Heart left ventricle (tissue), 16 donors: ENCODE results near the gene ATF7. TPM values are rescaled to one million over a fixed set of nuclear protein-coding genes. Genes with fewer than 3 reads are reported as not detected.

Source experiments
- ATAC-seq, 4 donors: fragments of 200-7000 bp; cut with Tn5 transposase; one replicate each; pipeline ENCODE4 v1.9.1; 2020 to 2022; ENCODE audit warnings: moderate library complexity in 4 of 4, mild to moderate bottlenecking in 3 of 4, moderate number of reproducible peaks in 1 of 4
- DNase-seq, 5 donors: peaks; one replicate each; pipeline ENCODE4 v3.0.0-alpha.2; 2020
- H3K27ac ChIP-seq, 12 donors: fragments of 200-600 bp; sonication (generic) in 4 of 12; one replicate each; pipeline versions ENCODE4 v1.5.0 to v1.8.0; 2016 to 2022; ENCODE audit warnings: mild to moderate bottlenecking in 2 of 12
- H3K27me3 ChIP-seq, 9 donors: fragments of 200-600 bp; sonication (generic) in 2 of 9; one replicate each; pipeline versions ENCODE4 v1.5.1 to v1.8.0; 2016 to 2022; ENCODE audit warnings: mild to moderate bottlenecking in 3 of 9
- H3K36me3 ChIP-seq, 9 donors: fragments of 200-600 bp; sonication (generic) in 2 of 9; one replicate each; pipeline versions ENCODE4 v1.5.0 to v1.8.0; 2018 to 2022; ENCODE audit warnings: mild to moderate bottlenecking in 2 of 9
- H3K4me1 ChIP-seq, 12 donors: fragments of 200-600 bp; sonication (generic) in 4 of 12; one replicate each; pipeline versions ENCODE4 v1.5.0 to v1.8.0; 2016 to 2022; ENCODE audit warnings: mild to moderate bottlenecking in 3 of 12
- H3K4me3 ChIP-seq, 12 donors: fragments of 200-600 bp; sonication (generic) in 4 of 12; one replicate each; pipeline versions ENCODE4 v1.5.0 to v1.8.0; 2017 to 2022; ENCODE audit warnings: mild to moderate bottlenecking in 9 of 12, moderate library complexity in 4 of 12
- H3K9me3 ChIP-seq, 12 donors: fragments of 200-600 bp; sonication (generic) in 4 of 12; one replicate each; pipeline versions ENCODE4 v1.5.0 to v1.8.0; 2016 to 2022; ENCODE audit warnings: mild to moderate bottlenecking in 1 of 12
- POLR2A ChIP-seq, 2 donors: fragments of 450-650 bp; IDR thresholded peaks; one replicate each; pipeline ENCODE4 v1.6.1; 2017; ENCODE audit warnings: antibody characterized with exemption in 2 of 2, mild to moderate bottlenecking in 2 of 2, moderate library complexity in 2 of 2
- WGBS, 4 donors: extraction: QIAGEN DNeasy Blood & Tissue Kit in 2 of 4; methylation state at CpG; one replicate each; pipeline versions ENCODE4 v1.1.5 to v1.1.7; 2013 to 2018; 5-methylcytosine and 5-hydroxymethylcytosine counted together
- intact Hi-C, 10 donors: fragments of 100-400 bp; cut with DNase I; formaldehyde crosslinking; loops; one replicate each; pipeline versions ENCODE4 v1.11.1 to v1.14.2; 2022
- polyA plus RNA-seq, 2 donors: library from polyadenylated mRNA; stranded (reverse); fragments of 200-250 nt; gene quantifications; one replicate each; pipeline ENCODE4 v1.2.3, GENCODE V29; 2013
- total RNA-seq, 9 donors: library from RNA; depleted of rRNA in 2 of 9; stranded (reverse); fragments of >200 nt in 2 of 9; fragmentation: NEBNext Ultra II Directional in 3 of 9; extraction: Animal tissue kit (Norgen Biotek cat#: 25700) in 3 of 9; gene quantifications; one replicate each; pipeline versions ENCODE4 v1.1.0 to v1.2.4, GENCODE V29; 2016 to 2023
- TF ChIP-seq, protein P1 (sequence below), 12 donors: fragments of 200-600 bp; sonication (generic) in 4 of 12; IDR thresholded peaks; one replicate each; pipeline versions ENCODE4 v1.5.0 to v1.8.0; 2018 to 2022; ENCODE audit warnings: antibody characterized with exemption in 12 of 12, mild to moderate bottlenecking in 5 of 12
- donor health status: ischemic (EF 13 %, LVEDD 7.1; RV severe dilation, severe dysfunction).
- donor health status: healthy with polysubstance abuse.
- donor health status: DM: no; HTN: yes; CAD: no.
- donor health status: DM: no; HTN: no; CAD: no.
- donor health status: ischemic (EF 25% LVEDD 6.9; RV normal size, moderate dysfunction).
- donor health status: ischemic (EF 25% LVEDD 5.7; RV mildly dilated, moderate dysfunction).
- donor health status: healthy.
- donor health status: DM: yes; HTN: yes; CAD: no.
- donor health status: ischemic (EF 35%, LVEDD 5.7; RV mildly dilated, moderate dysfunction).
- donor health status: nonischemic (EF 11% LVEDD 7.7; RV severe dilation, severe dysfunction).
- donor health status: DM: yes; HTN: yes; CAD: no.
- donor health status: PGD.
- donor health status: ischemic (EF 29% LVEDD 5.4; RV normal size, mild dysfunction).
- donor health status: nonischemic (EF 23%, LVEDD 6.1; RV moderate dilation, normal function).

Gene ATF7
- total and polyA plus RNA-seq, 11 donors: 20.0 to 43.2 (median 31.8) TPM

DNA sequence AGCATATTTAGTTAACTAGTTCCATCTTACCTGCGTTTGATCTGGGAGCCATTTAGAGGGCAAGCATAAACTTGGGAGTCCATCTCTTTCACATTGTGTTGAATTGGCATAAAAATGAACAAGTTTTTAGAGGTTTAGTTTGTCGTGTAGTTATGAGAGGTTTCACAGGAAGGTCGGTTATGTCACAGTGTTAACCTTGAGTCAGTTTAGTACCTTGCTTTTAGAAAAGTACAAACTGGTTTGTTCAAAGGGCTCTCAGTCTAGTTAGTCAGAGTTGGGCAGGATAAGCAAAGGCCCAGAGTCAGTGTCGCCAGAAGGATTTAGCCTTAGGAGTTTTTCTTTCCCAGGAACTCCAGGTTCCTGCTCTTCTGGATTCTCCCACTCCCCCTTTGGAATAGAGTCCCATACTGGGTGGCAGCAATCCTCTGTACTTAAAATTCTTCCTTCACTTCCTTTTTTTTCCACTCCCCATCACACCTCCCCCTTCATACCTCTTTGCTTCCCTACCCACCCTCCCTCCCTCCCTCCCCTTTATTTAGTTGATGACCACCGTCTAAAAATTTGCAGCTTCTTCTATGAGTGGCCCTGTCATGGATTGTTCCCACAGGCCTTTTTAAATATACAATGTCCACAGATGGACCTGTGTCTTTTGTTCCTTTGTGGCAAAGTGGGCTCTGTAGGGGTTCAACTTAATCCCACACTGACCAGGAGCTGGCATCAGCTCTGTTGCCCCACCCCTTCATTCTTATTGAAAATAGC, 162.2 kb downstream of the ATF7 start:
- H3K4me1 ChIP-seq: peaks cover 2 to 84% (median 57%) of the 10 kb centered on the region in 12 donors
- WGBS, 4 donors: 33 to 45% (median 38%) methylated on average over 5 of the region's 5 CpGs

GRCh38 chr12:53462935-53463334, 163.2 kb downstream of the ATF7 start:
- no peaks in the 10 kb centered on the region for H3K9me3 ChIP-seq
- DNase-seq (no peak), ATAC-seq (no peak)
- intact Hi-C loops: loop anchor here in 1 of 10 donors (5.0 kb wide), 1 partner anchor 34 kb away; the partner anchor contains the start of gene MAP3K12
- H3K36me3 ChIP-seq: peaks cover 8 to 100% (median 100%) of the 10 kb centered on the region in 9 donors
- 51 to 62% (median 57%) methylated on average over 3 of the region's 3 CpGs for WGBS, 4 donors
- H3K4me1 ChIP-seq: peaks cover 2 to 81% (median 56%) of the 10 kb centered on the region in 12 donors
- peak overlapping the region in 9 of 12 donors; percentile 8 to 75 (median 44) for H3K27ac ChIP-seq
- TF ChIP-seq POLR2A (IDR thresholded peaks at IDR 0.05): no peak
- TF ChIP-seq, protein P1, sequence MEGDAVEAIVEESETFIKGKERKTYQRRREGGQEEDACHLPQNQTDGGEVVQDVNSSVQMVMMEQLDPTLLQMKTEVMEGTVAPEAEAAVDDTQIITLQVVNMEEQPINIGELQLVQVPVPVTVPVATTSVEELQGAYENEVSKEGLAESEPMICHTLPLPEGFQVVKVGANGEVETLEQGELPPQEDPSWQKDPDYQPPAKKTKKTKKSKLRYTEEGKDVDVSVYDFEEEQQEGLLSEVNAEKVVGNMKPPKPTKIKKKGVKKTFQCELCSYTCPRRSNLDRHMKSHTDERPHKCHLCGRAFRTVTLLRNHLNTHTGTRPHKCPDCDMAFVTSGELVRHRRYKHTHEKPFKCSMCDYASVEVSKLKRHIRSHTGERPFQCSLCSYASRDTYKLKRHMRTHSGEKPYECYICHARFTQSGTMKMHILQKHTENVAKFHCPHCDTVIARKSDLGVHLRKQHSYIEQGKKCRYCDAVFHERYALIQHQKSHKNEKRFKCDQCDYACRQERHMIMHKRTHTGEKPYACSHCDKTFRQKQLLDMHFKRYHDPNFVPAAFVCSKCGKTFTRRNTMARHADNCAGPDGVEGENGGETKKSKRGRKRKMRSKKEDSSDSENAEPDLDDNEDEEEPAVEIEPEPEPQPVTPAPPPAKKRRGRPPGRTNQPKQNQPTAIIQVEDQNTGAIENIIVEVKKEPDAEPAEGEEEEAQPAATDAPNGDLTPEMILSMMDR (IDR thresholded peaks at IDR 0.05): no peak
- H3K4me3 ChIP-seq: no peak overlapping the region
- no peaks in the 10 kb centered on the region for H3K27me3 ChIP-seq

More for the DNA sequence above, 162.2 kb downstream of the ATF7 start:
- ATAC-seq: no peak
- Histone ChIP-seq H3K36me3 (peaks cover 8 to 100% (median 100%) of the 10 kb centered on the region in 9 donors), H3K27me3 (no peaks in the 10 kb centered on the region), H3K27ac (peak overlapping the region in 9 of 12 donors; percentile 16 to 75 (median 46)), H3K4me3 (no peak overlapping the region), H3K9me3 (no peaks in the 10 kb centered on the region)
- no peak for DNase-seq
- no peak for TF ChIP-seq POLR2A (IDR thresholded peaks at IDR 0.05)
- TF ChIP-seq, protein P1 (IDR thresholded peaks at IDR 0.05): no peak
- intact Hi-C loops: loop anchor here in 1 of 10 donors (5.0 kb wide), 1 partner anchor 33 kb away; the partner anchor contains the start of gene MAP3K12

GRCh38 chr12:53461591-53461990, 164.6 kb downstream of the ATF7 start:
- ATAC-seq: no peak
- H3K36me3 ChIP-seq: peaks cover 8 to 100% (median 100%) of the 10 kb centered on the region in 9 donors
- intact Hi-C loops: loop anchor here in 2 of 10 donors (1.0 to 5.0 kb wide), 2 partner anchors 8 to 36 kb away; partner anchors contain the start of gene MAP3K12 (in 1 of the 2)
- DNase-seq: no peak
- no peaks in the 10 kb centered on the region for H3K9me3 ChIP-seq
- H3K4me1 ChIP-seq: peaks cover 2 to 81% (median 50%) of the 10 kb centered on the region in 12 donors
- H3K27me3 ChIP-seq: no peaks in the 10 kb centered on the region
- peak overlapping the region in 2 of 12 donors; percentile 1 to 2 for H3K4me3 ChIP-seq
- peak overlapping the region in 10 of 12 donors; percentile 23 to 75 (median 53) for H3K27ac ChIP-seq
- WGBS, 4 donors: 61 to 64% (median 63%) methylated on average over 8 of the region's 8 CpGs
- TF ChIP-seq, protein P1 (IDR thresholded peaks at IDR 0.05): no peak
- TF ChIP-seq POLR2A (IDR thresholded peaks at IDR 0.05): no peak

DNA sequence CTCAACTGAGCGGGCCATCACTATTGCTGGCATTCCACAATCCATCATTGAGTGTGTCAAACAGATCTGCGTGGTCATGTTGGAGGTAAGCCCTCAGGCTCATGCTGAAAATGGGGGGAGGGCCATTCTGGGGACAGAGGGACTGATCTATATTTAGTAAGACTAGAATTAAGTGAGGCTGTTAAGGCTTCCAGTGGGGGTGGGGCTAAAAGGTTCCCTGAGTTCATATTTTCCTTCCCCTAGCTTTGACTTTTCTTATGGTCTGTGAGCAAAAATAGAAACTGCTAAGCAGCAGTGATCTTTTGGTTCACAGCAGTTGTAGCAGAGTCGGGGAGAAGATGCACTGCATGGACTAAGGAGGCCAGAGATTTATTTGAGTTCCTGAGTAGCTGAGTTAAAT, 165.1 kb downstream of the ATF7 start:
- peak overlapping the region in 11 of 12 donors; percentile 23 to 75 (median 60) for H3K27ac ChIP-seq
- peak; percentile 83 to 93 (median 90) for ATAC-seq
- peak; percentile 22 to 63 for TF ChIP-seq POLR2A (IDR thresholded peaks at IDR 0.05)
- TF ChIP-seq, protein P1 (IDR thresholded peaks at IDR 0.05): no peak
- WGBS, 4 donors: 45 to 54% (median 50%) methylated on average over 3 of the region's 3 CpGs
- H3K9me3 ChIP-seq: no peaks in the 10 kb centered on the region
- intact Hi-C loops: loop anchor here in 2 of 10 donors (1.0 to 5.0 kb wide), 2 partner anchors 8 to 36 kb away; partner anchors contain the start of gene MAP3K12 (in 1 of the 2)
- peak overlapping the region in 1 of 12 donors; percentile 1 for H3K4me3 ChIP-seq
- H3K4me1 ChIP-seq: peaks cover 2 to 81% (median 49%) of the 10 kb centered on the region in 12 donors
- DNase-seq: peak in 4 of 5 donors; percentile 70 to 75 (median 73)
- no peaks in the 10 kb centered on the region for H3K27me3 ChIP-seq
- H3K36me3 ChIP-seq: peaks cover 8 to 100% (median 100%) of the 10 kb centered on the region in 9 donors
